Measurements from ENCODE around the gene FBRS.

The FBRS gene

GRCh38 chr16:30669903-30670824 lies 11.9 kb downstream of the FBRS start:
- TF ChIP-seq CTCF (IDR thresholded peaks at IDR 0.05), result no peak
- H3K4me3 ChIP-seq, result no peak overlapping the region
- no peak overlapping the region for H3K27ac ChIP-seq
- no peak for DNase-seq (ENCODE audit: low spot score)

- TF ChIP-seq CTCF (IDR thresholded peaks at IDR 0.05), result no peak
- H3K4me3 ChIP-seq, result no peak overlapping the region
- no peak for DNase-seq (ENCODE audit: low spot score)
- H3K27ac ChIP-seq, result no peak overlapping the region
Observed at GRCh38 chr16:30675143-30675542, 16.9 kb downstream of the FBRS start.

GRCh38 chr16:30677931-30678585 lies 19.8 kb downstream of the FBRS start:
- no peak overlapping the region for H3K4me3 ChIP-seq
- H3K27ac ChIP-seq, result no peak overlapping the region
- no peak for TF ChIP-seq CTCF (IDR thresholded peaks at IDR 0.05)
- DNase-seq (ENCODE audit: low spot score), result no peak

GRCh38 chr16:30678586-30678970 lies 20.3 kb downstream of the FBRS start:
- no peak for DNase-seq (ENCODE audit: low spot score)
- TF ChIP-seq CTCF (IDR thresholded peaks at IDR 0.05), result no peak
- Histone ChIP-seq H3K27ac (no peak overlapping the region), H3K4me3 (no peak overlapping the region)

GRCh38 chr16:30680326-30680725 lies 22.1 kb downstream of the FBRS start:
- Histone ChIP-seq H3K27ac (no peak overlapping the region), H3K4me3 (no peak overlapping the region)
- no peak for DNase-seq (ENCODE audit: low spot score)
- TF ChIP-seq CTCF (IDR thresholded peaks at IDR 0.05), result no peak

- TF ChIP-seq CTCF (IDR thresholded peaks at IDR 0.05), result no peak
- no peak for DNase-seq (ENCODE audit: low spot score)
- Histone ChIP-seq H3K4me3 (no peak overlapping the region), H3K27ac (no peak overlapping the region)
Observed at GRCh38 chr16:30688701-30689100, 30.5 kb downstream of the FBRS start.

- Histone ChIP-seq H3K4me3 (no peak overlapping the region), H3K27ac (no peak overlapping the region)
- no peak for TF ChIP-seq CTCF (IDR thresholded peaks at IDR 0.05)
- DNase-seq (ENCODE audit: low spot score), result no peak
Observed at GRCh38 chr16:30691907-30692306, 33.7 kb downstream of the FBRS start.

Data from coronary artery (tissue), 2 donors.